Measurements from ENCODE around the gene ZDHHC13.

ZDHHC13 gene

DNA sequence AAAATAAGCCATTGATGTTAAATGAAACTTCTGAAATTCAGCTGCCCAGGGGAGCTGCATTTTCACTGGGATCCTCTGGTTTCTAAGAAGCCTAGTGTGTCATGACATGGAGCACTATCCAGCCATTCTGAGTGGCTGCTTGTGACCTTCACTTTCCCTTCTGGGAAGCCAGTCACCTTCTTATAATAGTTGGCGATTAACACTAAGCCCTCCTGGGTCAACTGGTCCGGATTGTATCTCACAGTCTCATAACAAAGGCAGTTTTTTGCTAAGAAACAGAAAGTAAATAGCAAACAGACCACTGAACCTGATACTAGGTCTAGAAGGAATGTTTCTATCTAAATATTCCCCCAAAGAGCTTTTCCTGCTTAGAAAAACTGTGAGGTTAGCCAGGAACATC, 76.9 kb downstream of the ZDHHC13 start:
- no peak for ATAC-seq
- no peak for TF ChIP-seq ISL1 (CRISPR knock-in tag; IDR thresholded peaks at IDR 0.05)
- TF ChIP-seq, protein P1, sequence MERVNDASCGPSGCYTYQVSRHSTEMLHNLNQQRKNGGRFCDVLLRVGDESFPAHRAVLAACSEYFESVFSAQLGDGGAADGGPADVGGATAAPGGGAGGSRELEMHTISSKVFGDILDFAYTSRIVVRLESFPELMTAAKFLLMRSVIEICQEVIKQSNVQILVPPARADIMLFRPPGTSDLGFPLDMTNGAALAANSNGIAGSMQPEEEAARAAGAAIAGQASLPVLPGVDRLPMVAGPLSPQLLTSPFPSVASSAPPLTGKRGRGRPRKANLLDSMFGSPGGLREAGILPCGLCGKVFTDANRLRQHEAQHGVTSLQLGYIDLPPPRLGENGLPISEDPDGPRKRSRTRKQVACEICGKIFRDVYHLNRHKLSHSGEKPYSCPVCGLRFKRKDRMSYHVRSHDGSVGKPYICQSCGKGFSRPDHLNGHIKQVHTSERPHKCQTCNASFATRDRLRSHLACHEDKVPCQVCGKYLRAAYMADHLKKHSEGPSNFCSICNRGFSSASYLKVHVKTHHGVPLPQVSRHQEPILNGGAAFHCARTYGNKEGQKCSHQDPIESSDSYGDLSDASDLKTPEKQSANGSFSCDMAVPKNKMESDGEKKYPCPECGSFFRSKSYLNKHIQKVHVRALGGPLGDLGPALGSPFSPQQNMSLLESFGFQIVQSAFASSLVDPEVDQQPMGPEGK (CRISPR knock-in tag; IDR thresholded peaks at IDR 0.05; ENCODE audit: borderline replicate concordance), result no peak
- TF ChIP-seq RARB (CRISPR knock-in tag; IDR thresholded peaks at IDR 0.05), result no peak
- TF ChIP-seq, protein P2, sequence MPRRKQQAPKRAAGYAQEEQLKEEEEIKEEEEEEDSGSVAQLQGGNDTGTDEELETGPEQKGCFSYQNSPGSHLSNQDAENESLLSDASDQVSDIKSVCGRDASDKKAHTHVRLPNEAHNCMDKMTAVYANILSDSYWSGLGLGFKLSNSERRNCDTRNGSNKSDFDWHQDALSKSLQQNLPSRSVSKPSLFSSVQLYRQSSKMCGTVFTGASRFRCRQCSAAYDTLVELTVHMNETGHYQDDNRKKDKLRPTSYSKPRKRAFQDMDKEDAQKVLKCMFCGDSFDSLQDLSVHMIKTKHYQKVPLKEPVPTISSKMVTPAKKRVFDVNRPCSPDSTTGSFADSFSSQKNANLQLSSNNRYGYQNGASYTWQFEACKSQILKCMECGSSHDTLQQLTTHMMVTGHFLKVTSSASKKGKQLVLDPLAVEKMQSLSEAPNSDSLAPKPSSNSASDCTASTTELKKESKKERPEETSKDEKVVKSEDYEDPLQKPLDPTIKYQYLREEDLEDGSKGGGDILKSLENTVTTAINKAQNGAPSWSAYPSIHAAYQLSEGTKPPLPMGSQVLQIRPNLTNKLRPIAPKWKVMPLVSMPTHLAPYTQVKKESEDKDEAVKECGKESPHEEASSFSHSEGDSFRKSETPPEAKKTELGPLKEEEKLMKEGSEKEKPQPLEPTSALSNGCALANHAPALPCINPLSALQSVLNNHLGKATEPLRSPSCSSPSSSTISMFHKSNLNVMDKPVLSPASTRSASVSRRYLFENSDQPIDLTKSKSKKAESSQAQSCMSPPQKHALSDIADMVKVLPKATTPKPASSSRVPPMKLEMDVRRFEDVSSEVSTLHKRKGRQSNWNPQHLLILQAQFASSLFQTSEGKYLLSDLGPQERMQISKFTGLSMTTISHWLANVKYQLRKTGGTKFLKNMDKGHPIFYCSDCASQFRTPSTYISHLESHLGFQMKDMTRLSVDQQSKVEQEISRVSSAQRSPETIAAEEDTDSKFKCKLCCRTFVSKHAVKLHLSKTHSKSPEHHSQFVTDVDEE (CRISPR knock-in tag; IDR thresholded peaks at IDR 0.05), result no peak
- no peak for TF ChIP-seq ZC3H10 (CRISPR knock-in tag; IDR thresholded peaks at IDR 0.05)
- no peak for TF ChIP-seq ZFP30 (CRISPR knock-in tag; IDR thresholded peaks at IDR 0.05)
- no peak for TF ChIP-seq OSR1 (CRISPR knock-in tag; IDR thresholded peaks at IDR 0.05)
- TF ChIP-seq, protein P3, sequence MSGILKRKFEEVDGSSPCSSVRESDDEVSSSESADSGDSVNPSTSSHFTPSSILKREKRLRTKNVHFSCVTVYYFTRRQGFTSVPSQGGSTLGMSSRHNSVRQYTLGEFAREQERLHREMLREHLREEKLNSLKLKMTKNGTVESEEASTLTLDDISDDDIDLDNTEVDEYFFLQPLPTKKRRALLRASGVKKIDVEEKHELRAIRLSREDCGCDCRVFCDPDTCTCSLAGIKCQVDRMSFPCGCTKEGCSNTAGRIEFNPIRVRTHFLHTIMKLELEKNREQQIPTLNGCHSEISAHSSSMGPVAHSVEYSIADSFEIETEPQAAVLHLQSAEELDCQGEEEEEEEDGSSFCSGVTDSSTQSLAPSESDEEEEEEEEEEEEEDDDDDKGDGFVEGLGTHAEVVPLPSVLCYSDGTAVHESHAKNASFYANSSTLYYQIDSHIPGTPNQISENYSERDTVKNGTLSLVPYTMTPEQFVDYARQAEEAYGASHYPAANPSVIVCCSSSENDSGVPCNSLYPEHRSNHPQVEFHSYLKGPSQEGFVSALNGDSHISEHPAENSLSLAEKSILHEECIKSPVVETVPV (CRISPR knock-in tag; IDR thresholded peaks at IDR 0.05), result no peak
- no peak for TF ChIP-seq TCF4 (CRISPR knock-in tag; IDR thresholded peaks at IDR 0.05; ENCODE audit: borderline replicate concordance)
- no peak for TF ChIP-seq ZFP3 (CRISPR knock-in tag; IDR thresholded peaks at IDR 0.05)
- TF ChIP-seq SNAI2 (CRISPR knock-in tag; IDR thresholded peaks at IDR 0.05), result no peak

- TF ChIP-seq, protein P3 (CRISPR knock-in tag; IDR thresholded peaks at IDR 0.05), result no peak
- TF ChIP-seq ZFP3 (CRISPR knock-in tag; IDR thresholded peaks at IDR 0.05), result peak; percentile 92
- ATAC-seq, result no peak
Observed at GRCh38 chr11:19194620-19195308, 77.8 kb downstream of the ZDHHC13 start.

DNA sequence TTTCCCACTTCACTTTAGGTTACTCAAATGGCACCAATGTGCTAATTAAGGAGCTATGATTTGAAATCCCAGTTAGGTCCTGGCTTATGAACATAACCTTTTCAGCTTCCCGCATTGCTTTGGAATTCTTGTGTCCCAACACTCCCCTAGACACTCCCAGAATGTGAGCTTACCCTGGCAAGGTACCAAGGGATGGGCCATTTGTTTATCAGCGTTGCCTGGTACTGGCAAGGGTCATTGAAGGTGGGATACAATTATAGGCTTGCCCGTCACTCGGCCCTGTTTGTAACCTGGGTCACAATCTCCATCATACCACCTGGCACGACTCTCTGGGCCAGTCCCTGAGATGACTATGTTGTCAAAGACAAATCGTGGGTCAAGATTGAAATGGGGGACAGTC, 79.5 kb downstream of the ZDHHC13 start:
- ATAC-seq, result no peak
- TF ChIP-seq ARNTL (CRISPR knock-in tag; IDR thresholded peaks at IDR 0.05; ENCODE audit: borderline replicate concordance, low read depth) (no peak), ISL1 (CRISPR knock-in tag; IDR thresholded peaks at IDR 0.05) (no peak), ZNF8 (CRISPR knock-in tag; IDR thresholded peaks at IDR 0.05) (no peak), ZNF70 (CRISPR knock-in tag; IDR thresholded peaks at IDR 0.05) (no peak), ESRRG (CRISPR knock-in tag; IDR thresholded peaks at IDR 0.05) (no peak), CREB5 (CRISPR knock-in tag; IDR thresholded peaks at IDR 0.05; ENCODE audit: low read depth) (no peak), BACH2 (CRISPR knock-in tag; IDR thresholded peaks at IDR 0.05; ENCODE audit: borderline replicate concordance) (no peak), ZNF565 (CRISPR knock-in tag; conservative IDR thresholded peaks at IDR 0.05; ENCODE audit: low read depth) (no peak), OSR1 (CRISPR knock-in tag; IDR thresholded peaks at IDR 0.05) (no peak), PPARA (CRISPR knock-in tag; IDR thresholded peaks at IDR 0.05; ENCODE audit: borderline replicate concordance) (no peak)

DNA sequence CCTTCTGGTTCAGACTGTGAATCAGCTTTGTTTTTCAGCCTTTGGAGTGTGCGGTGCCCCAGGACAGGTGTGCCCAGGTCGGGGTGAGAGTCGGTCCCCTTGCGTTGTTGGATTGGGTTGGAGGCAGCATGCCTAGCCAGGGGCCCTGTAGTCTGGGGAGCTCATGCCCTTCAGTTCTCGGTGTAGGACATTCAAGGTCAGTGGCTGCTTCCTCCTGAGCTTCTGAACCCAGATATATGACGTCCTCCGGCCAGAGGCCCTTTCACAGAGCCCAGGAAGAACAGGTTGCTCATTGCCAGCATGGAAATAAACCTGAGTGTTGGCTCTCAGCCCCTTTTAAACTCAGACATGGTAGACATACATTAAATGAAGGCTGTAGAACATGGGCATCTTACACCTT, 82.1 kb downstream of the ZDHHC13 start:
- ATAC-seq, result no peak
- TF ChIP-seq TOX (CRISPR knock-in tag; IDR thresholded peaks at IDR 0.05; ENCODE audit: borderline replicate concordance) (no peak), ZFP3 (CRISPR knock-in tag; IDR thresholded peaks at IDR 0.05) (no peak), ZNF565 (CRISPR knock-in tag; conservative IDR thresholded peaks at IDR 0.05; ENCODE audit: low read depth) (no peak), TCF4 (CRISPR knock-in tag; IDR thresholded peaks at IDR 0.05; ENCODE audit: borderline replicate concordance) (no peak), GLIS3 (CRISPR knock-in tag; IDR thresholded peaks at IDR 0.05) (no peak), ESRRG (CRISPR knock-in tag; IDR thresholded peaks at IDR 0.05) (no peak), SNAI2 (CRISPR knock-in tag; IDR thresholded peaks at IDR 0.05) (no peak), CSDC2 (CRISPR knock-in tag; IDR thresholded peaks at IDR 0.05) (no peak)
- TF ChIP-seq, protein P1 (CRISPR knock-in tag; IDR thresholded peaks at IDR 0.05; ENCODE audit: borderline replicate concordance), result no peak
